NB4 (cell line): ENCODE measurements around the gene TLCD3A.
"Not testable (repeated sequence)": the region's sequence is repeated elsewhere in the genome, so short reads cannot be mapped to it uniquely, and the experiment has no call there.

ENCODE experiments used
- DNase-seq: peaks from one replicate; pipeline ENCODE4 v3.0.0; 2010; ENCODE audit warnings: low read depth
- H3K4me3 ChIP-seq: one replicate; pipeline ENCODE4 v1.5.1; 2011; ENCODE audit warnings: mild to moderate bottlenecking, low read depth, low read length, moderate library complexity
- CTCF ChIP-seq: IDR thresholded peaks from one replicate; pipeline ENCODE4 v1.5.1; 2012; ENCODE audit warnings: low read depth, low read length
- MYC ChIP-seq: IDR thresholded peaks from 2 replicates; pipeline ENCODE4 v1.6.1; 2011; ENCODE audit warnings: low read depth, low read length
- POLR2A ChIP-seq: IDR thresholded peaks from 2 replicates; pipeline ENCODE4 v1.6.1; 2011; ENCODE audit warnings: mild to moderate bottlenecking; ENCODE audit not compliant: insufficient read length; ENCODE audit errors: extremely low read depth
- TF ChIP-seq, protein P1 (sequence below): IDR thresholded peaks from 2 replicates; pipeline ENCODE4 v1.6.1; 2011; ENCODE audit warnings: low read depth, low read length

TLCD3A gene

GRCh38 chr17:697682-698081, 34.7 kb upstream of the TLCD3A start:
- no peak for DNase-seq
- H3K4me3 ChIP-seq, result no peak overlapping the region
- TF ChIP-seq POLR2A (no peak), MYC (no peak), CTCF (no peak)
- TF ChIP-seq, protein P1, sequence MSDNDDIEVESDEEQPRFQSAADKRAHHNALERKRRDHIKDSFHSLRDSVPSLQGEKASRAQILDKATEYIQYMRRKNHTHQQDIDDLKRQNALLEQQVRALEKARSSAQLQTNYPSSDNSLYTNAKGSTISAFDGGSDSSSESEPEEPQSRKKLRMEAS, result no peak

DNA sequence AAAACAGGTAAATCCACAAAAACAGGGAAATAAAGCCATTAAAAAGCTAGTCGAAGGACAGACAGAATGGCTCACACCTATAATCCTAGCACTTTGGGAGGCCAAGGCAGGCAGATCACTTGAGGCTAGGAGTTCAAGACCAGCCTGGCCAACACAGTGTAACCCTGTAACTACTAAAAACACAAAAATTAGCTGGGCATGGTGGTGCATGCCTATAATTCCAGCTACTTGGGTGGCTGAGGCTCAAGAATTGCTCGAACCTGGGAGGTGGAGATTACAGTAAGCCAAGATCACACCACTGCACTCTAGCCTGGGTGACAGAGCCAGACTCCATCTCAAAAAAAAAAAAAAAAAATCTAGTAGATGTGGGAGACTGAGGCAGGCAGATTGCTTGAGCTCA, 34.3 kb upstream of the TLCD3A start:
- DNase-seq, result not testable (repeated sequence)

DNA sequence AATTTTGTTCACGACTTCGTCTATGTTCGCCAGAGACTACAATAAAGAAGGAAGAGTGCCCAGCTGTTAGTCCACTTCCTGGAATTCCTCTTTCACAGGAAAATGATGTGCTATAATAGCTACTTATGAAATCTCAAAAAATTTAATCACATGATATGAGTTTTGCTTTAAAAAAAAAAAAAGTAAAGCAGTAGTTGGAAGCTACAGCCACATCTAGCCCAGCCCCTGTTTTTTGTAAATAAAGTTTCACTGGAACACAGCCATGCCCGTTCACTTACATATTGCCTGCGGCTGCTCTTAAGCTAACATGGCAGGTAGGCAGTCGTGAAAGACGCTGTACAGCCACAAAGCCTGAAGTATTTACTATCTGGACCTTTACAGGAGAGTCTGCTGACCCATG, 33.1 kb upstream of the TLCD3A start:
- TF ChIP-seq MYC (no peak), CTCF (no peak), POLR2A (no peak)
- TF ChIP-seq, protein P1, result no peak
- no peak for DNase-seq
- no peak overlapping the region for H3K4me3 ChIP-seq

More for the DNA sequence above, 34.3 kb upstream of the TLCD3A start:
- H3K4me3 ChIP-seq, result not testable (repeated sequence)

DNA sequence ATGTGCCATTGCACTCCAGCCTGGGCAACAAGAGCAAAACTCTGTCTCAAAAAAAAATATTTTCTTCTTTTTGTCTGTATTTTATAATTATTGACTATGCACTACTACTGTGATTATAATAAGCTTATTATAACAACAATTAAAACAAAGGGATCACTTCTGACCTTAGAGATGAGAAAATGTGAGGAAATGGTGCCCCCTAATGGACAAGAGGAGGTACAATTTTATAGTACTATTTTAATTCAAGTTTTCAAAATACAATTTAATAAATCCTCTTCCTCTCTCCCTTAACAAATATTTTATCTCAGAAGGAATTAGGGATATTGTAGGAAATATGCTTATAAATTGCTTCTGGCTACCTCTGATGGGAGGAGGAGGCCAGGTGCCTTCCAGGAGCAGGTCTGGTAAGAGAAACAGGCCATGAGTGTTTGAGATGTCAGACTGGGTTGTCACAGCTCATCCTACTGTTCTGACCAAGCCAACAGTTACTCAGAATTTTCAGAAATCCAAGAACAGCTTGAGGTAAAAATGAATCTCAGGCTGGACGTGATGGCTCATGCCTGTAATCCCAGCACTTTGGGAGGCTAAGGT, 31.8 kb upstream of the TLCD3A start:
- TF ChIP-seq CTCF (peak; percentile 25), POLR2A (no peak)
- DNase-seq, result peak; percentile 42
- no peak overlapping the region for H3K4me3 ChIP-seq

- no peak overlapping the region for H3K4me3 ChIP-seq
- no peak for DNase-seq
- TF ChIP-seq, protein P1, result no peak
- TF ChIP-seq CTCF (no peak), POLR2A (no peak), MYC (no peak)
Measured at GRCh38 chr17:703081-703875, 29.1 kb upstream of the TLCD3A start.

DNA sequence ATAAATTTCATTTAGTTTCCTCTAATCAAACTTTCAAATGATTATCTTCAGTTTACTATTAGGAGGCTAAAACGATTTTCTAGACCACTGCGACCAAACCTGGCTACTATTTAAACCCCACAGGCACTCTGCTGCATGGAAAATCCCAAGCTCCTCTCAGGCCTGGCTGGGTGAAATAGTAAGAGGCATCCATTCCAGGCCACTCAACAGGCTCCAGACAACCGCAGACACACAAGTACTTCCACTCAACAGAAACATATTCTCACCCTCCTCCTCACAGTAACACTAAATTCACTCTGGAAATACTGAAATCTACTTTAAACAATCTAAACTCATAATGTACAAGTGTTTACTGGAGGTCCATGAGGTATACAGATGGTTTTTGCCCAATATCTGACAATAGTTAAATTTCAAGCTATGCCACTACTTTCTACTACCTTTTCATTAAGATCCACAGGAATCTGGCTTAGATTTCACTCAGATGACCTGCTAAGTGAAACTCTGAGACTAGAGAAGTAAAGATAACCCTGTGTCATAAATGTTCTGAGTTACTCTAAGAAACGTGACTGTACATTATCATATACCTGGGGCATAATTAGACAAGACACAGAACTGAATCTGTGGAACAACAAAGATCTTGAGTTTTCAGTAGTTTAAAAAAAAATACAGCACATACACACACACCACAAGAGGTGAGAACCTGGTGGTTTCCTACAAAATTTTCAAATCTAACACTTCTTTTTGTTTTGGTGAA, 28.1 kb upstream of the TLCD3A start:
- DNase-seq, result no peak
- no peak overlapping the region for H3K4me3 ChIP-seq
- no peak for TF ChIP-seq CTCF
- TF ChIP-seq, protein P1, result no peak
- TF ChIP-seq MYC, result no peak
- no peak for TF ChIP-seq POLR2A
